Rectal smooth muscle tissue (tissue), 1 donor: Measurements from ENCODE around the gene GCSAM.

Experiments
- H3K27ac ChIP-seq: one replicate; pipeline ENCODE4 v1.7.0; 2013; ENCODE audit warnings: low read depth, low read length, inconsistent platforms
- H3K27me3 ChIP-seq: one replicate; pipeline ENCODE4 v1.7.0; 2013; ENCODE audit warnings: low read length; ENCODE audit not compliant: control insufficient read depth, insufficient read depth
- H3K36me3 ChIP-seq: one replicate; pipeline ENCODE4 v1.7.0; 2013; ENCODE audit warnings: low read length; ENCODE audit not compliant: control insufficient read depth, insufficient read depth
- H3K4me1 ChIP-seq: one replicate; pipeline ENCODE4 v1.7.0; 2013; ENCODE audit warnings: low read length; ENCODE audit not compliant: control insufficient read depth, insufficient read depth
- H3K4me3 ChIP-seq: one replicate; pipeline ENCODE4 v1.7.0; 2013; ENCODE audit warnings: low read length
- H3K9ac ChIP-seq: one replicate; pipeline ENCODE4 v1.7.0; 2013; ENCODE audit warnings: low read length

Gene GCSAM

GRCh38 chr3:112126511-112126911 is 6.5 kb downstream of the GCSAM start:
- Histone ChIP-seq H3K36me3 (no peaks in the 10 kb centered on the region), H3K9ac (no peak overlapping the region), H3K4me3 (no peak overlapping the region), H3K4me1 (no peaks in the 10 kb centered on the region), H3K27ac (no peak overlapping the region), H3K27me3 (no peaks in the 10 kb centered on the region)

GRCh38 chr3:112124907-112125607 is 8.0 kb downstream of the GCSAM start:
- H3K4me3 ChIP-seq = no peak overlapping the region
- H3K9ac ChIP-seq = no peak overlapping the region
- no peaks in the 10 kb centered on the region for H3K4me1 ChIP-seq
- H3K27me3 ChIP-seq = no peaks in the 10 kb centered on the region
- no peaks in the 10 kb centered on the region for H3K36me3 ChIP-seq
- H3K27ac ChIP-seq = no peak overlapping the region

GRCh38 chr3:112123548-112123947 is 9.5 kb downstream of the GCSAM start:
- no peak overlapping the region for H3K9ac ChIP-seq
- no peak overlapping the region for H3K4me3 ChIP-seq
- H3K27ac ChIP-seq = no peak overlapping the region
- H3K36me3 ChIP-seq = no peaks in the 10 kb centered on the region
- no peaks in the 10 kb centered on the region for H3K27me3 ChIP-seq
- H3K4me1 ChIP-seq = no peaks in the 10 kb centered on the region

GRCh38 chr3:112122870-112123269 is 10.2 kb downstream of the GCSAM start:
- Histone ChIP-seq H3K27ac (no peak overlapping the region), H3K27me3 (no peaks in the 10 kb centered on the region), H3K36me3 (no peaks in the 10 kb centered on the region), H3K9ac (no peak overlapping the region), H3K4me3 (no peak overlapping the region), H3K4me1 (no peaks in the 10 kb centered on the region)

- Histone ChIP-seq H3K27me3 (no peaks in the 10 kb centered on the region), H3K4me1 (no peaks in the 10 kb centered on the region), H3K27ac (no peak overlapping the region), H3K36me3 (no peaks in the 10 kb centered on the region), H3K4me3 (no peak overlapping the region), H3K9ac (no peak overlapping the region)
Measured at GRCh38 chr3:112121577-112122547, 11.2 kb downstream of the GCSAM start.

GRCh38 chr3:112119962-112120836 is 12.8 kb downstream of the GCSAM start:
- no peaks in the 10 kb centered on the region for H3K27me3 ChIP-seq
- H3K4me3 ChIP-seq = no peak overlapping the region
- H3K4me1 ChIP-seq = no peaks in the 10 kb centered on the region
- H3K9ac ChIP-seq = no peak overlapping the region
- no peak overlapping the region for H3K27ac ChIP-seq
- no peaks in the 10 kb centered on the region for H3K36me3 ChIP-seq

- Histone ChIP-seq H3K9ac (no peak overlapping the region), H3K4me3 (no peak overlapping the region), H3K4me1 (no peaks in the 10 kb centered on the region)
Measured at GRCh38 chr3:112117841-112118571, 15.0 kb downstream of the GCSAM start.

GRCh38 chr3:112117415-112117814 is 15.6 kb downstream of the GCSAM start:
- H3K27ac ChIP-seq = no peak overlapping the region
- no peaks in the 10 kb centered on the region for H3K27me3 ChIP-seq
- no peaks in the 10 kb centered on the region for H3K4me1 ChIP-seq
- no peak overlapping the region for H3K9ac ChIP-seq
- no peaks in the 10 kb centered on the region for H3K36me3 ChIP-seq
- H3K4me3 ChIP-seq = no peak overlapping the region

More at GRCh38 chr3:112117841-112118571, 15.0 kb downstream of the GCSAM start:
- Histone ChIP-seq H3K27me3 (no peaks in the 10 kb centered on the region), H3K27ac (no peak overlapping the region), H3K36me3 (no peaks in the 10 kb centered on the region)

GRCh38 chr3:112116748-112117186 is 16.3 kb downstream of the GCSAM start:
- H3K4me1 ChIP-seq = no peaks in the 10 kb centered on the region
- H3K27me3 ChIP-seq = no peaks in the 10 kb centered on the region
- no peaks in the 10 kb centered on the region for H3K36me3 ChIP-seq
- no peak overlapping the region for H3K9ac ChIP-seq
- no peak overlapping the region for H3K27ac ChIP-seq
- H3K4me3 ChIP-seq = no peak overlapping the region

- no peak overlapping the region for H3K4me3 ChIP-seq
- H3K9ac ChIP-seq = no peak overlapping the region
- no peaks in the 10 kb centered on the region for H3K27me3 ChIP-seq
- H3K4me1 ChIP-seq = no peaks in the 10 kb centered on the region
- no peaks in the 10 kb centered on the region for H3K36me3 ChIP-seq
- H3K27ac ChIP-seq = no peak overlapping the region
Measured at GRCh38 chr3:112115806-112116383, 17.2 kb downstream of the GCSAM start.

GRCh38 chr3:112115161-112115739 is 17.8 kb downstream of the GCSAM start:
- Histone ChIP-seq H3K4me3 (no peak overlapping the region), H3K27me3 (no peaks in the 10 kb centered on the region), H3K9ac (no peak overlapping the region), H3K36me3 (no peaks in the 10 kb centered on the region), H3K4me1 (no peaks in the 10 kb centered on the region), H3K27ac (no peak overlapping the region)
